GM21717 (cell line): ENCODE measurements around the gene NDRG3.
"Not testable (repeated sequence)": the region's sequence is repeated elsewhere in the genome, so short reads cannot be mapped to it uniquely, and the experiment has no call there.

Experiments
- ATAC-seq: cut with Tn5 transposase; IDR thresholded peaks from one replicate; pipeline ENCODE4 v1.9.1; 2021; ENCODE audit warnings: mild to moderate bottlenecking, moderate library complexity; ENCODE audit not compliant: unreplicated experiment

Gene NDRG3

GRCh38 chr20:36645998-36646397 lies 99.9 kb downstream of the NDRG3 start, which contains the start of gene SLA2:
Gene SLA2, minus strand, starts transcription at chr20:36646196. Its CDS starts 4,861 bp downstream, at chr20:36641335.
- ATAC-seq: no peak

GRCh38 chr20:36645353-36645752 lies 100.5 kb downstream of the NDRG3 start:
- ATAC-seq: no peak

- no peak for ATAC-seq
Observed at GRCh38 chr20:36644706-36645095, 101.2 kb downstream of the NDRG3 start.

DNA sequence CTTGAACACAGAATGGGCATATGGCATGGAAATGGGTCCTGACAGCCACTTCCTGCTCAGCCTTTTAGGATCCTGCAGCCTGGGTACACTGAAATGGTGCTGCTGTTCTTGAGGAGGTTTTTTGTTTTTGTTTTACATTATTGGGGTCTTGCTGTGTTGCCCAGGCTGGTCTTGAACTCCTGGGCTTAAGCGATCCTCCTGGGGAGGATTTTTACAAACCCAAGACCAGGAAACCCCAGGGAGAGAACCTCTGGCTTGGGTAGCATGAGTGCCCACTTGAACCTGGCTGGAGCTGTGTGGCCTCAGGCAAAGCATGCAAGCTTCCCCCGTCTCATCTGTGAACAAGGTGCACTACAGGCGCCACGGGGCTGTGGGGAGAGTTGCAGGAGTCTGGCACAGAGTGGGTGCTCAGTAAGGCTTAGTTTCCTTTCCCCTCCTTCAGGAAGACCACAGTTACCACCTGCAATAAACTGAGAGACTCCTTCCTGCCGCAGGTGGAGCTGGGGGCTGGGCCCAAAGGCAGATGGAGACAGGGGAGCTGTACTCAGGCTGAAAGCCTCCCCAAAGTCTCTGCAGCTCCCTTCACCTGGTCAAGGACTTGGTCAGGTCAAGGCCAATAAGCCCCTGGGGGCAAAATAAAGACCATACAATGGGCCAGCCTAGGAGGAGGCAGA lies 101.7 kb downstream of the NDRG3 start:
- ATAC-seq: no peak

GRCh38 chr20:36642136-36642535 lies 103.8 kb downstream of the NDRG3 start:
- ATAC-seq: no peak

DNA sequence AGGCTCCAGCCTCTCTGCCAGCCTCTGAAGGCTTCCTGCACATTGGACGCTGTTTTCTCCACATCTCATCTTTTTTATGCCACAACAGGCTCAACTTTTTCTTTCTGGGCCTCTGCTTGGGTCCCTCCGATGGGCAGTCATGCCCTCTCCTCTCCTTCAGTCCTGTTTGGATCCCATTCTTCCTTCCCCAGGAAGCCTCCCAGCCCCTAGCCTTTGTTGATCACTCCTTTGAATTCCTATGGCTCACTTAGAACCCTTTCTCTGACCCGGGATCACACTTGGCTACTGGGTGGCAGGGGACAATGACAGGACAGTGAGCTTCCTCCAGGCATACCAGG lies 104.4 kb downstream of the NDRG3 start:
- ATAC-seq: no peak

DNA sequence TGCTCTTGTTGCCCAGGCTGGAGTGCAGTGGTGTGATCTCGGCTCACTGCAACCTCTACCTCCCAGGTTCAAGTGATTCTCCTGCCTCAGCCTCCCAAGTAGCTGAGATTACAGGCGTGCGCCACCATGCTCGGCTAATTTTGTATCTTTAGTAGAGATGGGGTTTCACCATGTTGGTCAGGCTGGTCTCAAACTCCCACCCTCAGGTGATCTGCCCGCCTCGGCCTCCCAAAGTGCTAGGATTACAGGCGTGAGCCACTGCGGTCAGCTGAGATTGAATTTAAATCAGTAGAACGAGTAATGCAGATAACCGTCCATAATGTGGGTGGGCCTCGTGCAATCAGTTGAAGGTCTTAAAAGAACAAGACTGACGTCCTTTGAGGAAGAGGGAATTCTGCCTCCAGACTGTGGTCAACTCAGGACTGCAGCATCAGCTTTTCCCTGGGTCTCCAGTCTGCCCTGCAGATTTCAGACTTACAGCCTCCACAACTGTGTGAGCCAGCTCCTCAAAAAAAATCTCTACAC lies 107.0 kb downstream of the NDRG3 start:
- not testable (repeated sequence) for ATAC-seq

- ATAC-seq: no peak
Observed at GRCh38 chr20:36634342-36634741, 111.5 kb downstream of the NDRG3 start.

GRCh38 chr20:36633285-36633772 lies 112.6 kb downstream of the NDRG3 start:
- no peak for ATAC-seq

GRCh38 chr20:36632487-36633284 lies 113.2 kb downstream of the NDRG3 start:
- no peak for ATAC-seq

DNA sequence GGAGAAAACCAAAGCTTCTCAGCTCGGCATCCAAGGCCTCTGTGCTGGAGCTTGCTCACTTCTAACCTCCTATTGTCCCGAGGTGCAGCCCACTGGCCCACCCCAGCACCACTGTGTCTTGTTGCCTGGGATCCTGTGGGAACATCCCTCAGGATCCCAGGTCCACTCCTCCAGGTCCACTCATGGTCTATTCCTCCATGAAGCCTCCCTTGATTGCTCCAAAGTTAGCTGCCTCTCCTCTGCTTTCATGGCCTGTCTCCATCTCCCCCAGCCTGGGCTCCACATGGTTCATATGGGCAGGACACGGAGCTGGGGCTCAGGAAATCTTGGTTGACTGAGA lies 113.8 kb downstream of the NDRG3 start:
- ATAC-seq: no peak

DNA sequence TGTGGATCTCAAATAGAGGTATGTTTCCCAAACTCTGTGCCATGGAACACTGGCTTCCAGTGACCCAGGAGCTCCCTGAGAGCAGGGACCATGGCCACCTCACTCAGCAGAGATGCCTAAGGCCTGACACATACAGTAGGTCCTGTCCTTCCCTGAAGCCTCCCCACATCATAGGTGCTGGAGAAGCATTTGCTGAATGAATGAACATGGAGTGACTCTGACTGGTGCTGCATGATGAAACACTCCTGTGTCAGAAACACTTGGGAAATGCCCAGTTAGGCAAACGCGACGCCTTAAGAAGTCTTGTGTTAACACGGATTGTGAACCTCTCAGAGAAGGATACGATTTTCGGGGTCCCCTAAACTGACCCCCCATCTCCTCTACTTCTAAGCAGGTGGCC lies 114.2 kb downstream of the NDRG3 start:
- no peak for ATAC-seq

DNA sequence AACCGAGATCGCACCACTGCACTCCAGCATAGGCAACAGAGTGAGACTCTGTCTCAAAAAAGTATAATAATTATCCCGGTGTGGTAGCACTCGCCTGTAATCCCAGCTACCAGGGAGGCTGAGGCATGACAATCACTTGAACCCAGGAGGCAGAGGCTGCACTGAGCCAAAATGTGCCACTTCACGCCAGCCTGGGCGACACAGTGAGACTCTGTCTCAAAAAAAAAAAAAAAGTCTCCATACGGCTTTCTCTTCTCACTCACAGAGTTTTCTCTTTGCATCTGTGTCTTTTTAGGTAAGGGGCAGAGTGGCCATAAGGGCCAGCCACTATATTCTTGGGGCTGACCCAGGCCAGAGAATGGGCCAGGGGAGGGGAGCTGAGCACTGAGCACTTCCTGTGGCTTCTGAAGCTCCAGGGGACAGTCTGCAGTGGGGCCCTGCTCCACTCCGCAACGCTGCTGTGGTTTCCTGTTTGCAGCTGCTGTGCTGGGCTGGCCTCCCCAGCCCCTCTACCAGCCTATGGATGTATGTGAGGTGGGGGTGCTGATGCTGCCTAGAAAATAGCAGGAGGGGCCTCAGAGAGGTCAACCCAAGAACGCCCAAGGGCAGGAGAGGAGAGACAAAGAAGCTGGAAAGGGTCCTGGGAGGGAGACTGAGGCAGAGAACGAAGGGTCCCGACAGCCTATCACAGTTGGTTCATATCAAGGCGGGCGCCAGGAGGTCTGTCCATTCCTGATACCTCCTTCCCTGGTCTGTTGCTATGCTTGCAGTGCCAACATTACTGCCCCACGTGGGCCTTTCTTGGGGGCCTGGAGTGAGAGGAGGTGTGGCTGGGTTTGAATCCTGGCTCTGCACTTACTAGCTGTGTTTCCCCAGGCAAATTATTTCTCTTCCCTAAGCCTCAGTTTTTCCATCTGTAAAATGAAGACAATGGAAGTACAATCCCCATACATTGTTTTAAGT lies 115.9 kb downstream of the NDRG3 start:
- no peak for ATAC-seq

DNA sequence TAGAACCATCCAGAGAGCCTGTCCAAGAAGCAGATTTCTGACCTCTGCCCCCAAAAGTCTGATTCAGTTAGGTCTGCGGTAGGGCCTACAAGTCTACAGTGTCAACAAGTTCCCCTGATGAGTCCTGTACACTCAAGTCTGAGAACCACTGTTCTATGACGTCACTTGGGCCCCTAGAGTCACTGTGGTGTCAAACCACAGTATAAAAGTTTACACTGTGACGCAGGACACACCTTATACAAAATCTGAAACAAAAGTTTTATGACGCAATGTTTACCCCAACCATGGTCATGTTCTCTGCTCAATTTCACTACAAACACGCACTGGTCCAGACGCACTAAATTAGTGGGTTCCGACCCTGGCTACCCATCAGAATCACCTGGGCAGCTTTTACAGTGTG lies 117.8 kb downstream of the NDRG3 start:
- ATAC-seq: no peak

GRCh38 chr20:36624944-36625324 lies 121.0 kb downstream of the NDRG3 start:
- no peak for ATAC-seq

DNA sequence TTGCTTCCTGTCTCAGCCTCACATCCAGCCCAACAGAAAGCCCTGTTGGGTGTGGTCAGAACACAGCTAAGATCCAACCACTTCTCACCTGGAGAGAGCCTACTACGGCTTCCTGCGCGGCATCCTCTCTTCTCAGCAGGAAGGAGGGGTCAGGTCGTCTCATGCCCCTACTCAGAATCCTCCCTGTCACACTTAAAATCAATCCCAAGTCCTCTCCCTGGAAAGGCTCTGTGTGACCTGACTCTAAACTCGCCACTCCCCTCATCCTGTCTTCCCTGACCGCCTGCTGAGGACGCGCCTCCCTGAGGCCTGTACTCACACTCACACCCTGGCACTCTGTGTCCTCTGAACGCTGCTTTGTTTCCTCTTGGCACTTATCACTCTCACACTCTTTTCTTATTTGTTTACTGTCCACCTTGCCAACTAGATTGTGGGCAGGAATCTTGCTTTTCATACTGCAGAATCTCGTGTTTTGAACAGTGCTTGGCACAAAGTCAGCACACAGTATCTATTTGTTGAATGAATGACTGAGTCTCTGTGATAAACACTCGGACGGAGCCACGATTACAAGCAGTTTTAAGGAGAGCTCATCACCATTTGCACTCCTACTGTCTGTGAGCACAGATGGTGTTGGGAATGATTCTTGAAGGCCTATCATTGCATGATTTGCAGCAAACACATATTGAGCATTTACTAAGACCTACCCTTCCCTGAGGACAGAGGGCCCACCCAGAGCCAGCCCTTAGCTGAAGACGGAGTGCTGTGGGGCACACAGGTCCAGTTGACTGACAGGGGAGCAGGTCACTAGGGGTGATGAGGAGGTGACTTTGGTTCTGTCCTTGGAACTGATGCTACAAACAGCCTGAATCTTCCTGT lies 121.6 kb downstream of the NDRG3 start:
- ATAC-seq: no peak

DNA sequence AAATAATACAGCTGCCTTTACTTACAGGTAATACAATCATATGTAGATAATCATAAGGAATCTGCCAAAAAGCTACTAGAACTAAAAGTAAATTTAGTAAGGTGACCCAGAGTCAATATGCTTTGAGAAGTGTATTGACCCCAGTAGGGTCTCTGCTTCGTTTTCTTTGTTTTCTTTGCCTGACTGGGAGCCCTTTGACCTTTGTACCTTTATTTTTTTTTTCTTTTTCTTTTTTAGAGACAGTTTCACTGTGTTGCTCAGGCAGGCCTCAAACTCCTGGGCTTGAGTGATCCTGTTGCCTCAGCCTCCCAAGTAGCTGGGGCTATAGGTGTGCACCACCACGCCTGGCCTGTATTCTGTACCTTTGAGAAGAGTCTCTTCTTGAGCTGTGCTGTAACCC lies 122.4 kb downstream of the NDRG3 start:
- ATAC-seq: no peak

DNA sequence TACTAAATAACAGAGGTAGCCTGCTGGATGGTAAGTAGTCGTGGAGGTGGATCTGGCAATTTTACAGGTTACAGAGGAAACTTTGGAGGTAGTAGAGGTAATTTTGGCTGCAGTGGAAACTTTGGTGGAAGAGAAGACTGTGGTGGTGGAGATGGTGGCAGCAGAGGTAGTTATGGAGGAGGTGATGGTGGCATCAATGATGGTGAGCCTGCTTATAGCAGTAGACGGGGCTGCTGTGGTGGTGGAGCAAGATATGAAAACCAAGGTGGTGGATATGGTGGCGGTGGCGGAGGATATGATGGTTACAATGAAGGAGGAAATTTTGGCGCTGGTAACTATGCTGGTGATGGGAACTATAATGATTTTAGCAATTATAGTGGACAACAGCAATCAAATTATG lies 125.0 kb downstream of the NDRG3 start:
- ATAC-seq: no peak

DNA sequence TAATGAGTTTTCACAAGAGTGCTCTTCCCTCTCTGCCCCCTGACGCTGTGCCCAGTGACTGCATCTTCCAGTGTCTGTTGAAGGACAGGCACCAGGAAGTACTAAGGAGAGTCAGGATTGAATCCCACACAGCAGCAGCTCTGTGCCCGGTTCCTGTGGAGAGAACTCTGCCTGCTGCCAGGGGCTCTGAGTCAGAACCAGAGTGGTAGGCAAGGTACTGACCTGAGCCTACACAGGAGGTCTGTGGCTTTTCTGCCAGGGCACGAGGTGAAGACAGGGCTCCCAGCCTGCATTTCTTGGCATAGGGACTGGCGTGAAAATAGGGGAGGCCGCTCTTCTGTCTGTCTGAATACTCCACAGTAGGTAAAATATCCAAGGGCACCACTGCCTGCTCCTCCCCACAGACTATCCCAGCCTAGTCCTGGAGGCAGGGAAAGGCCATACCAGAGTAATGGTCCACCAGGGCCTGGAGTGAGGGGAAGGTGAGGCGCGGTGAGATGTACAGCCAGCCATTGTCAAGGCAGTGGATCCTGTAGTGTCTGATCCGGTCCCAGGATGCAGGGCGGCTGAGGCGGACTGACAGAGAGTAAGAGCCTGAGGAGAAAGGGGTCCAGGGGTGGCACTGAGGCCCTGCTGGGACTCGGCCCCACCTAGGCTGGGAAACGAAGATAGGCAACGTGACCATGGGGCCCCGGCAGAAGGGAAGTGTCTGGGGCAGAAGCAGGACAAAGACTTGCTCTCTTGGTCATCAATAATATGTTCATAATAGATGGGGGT lies 130.9 kb downstream of the NDRG3 start:
- no peak for ATAC-seq
